Neural cell (in vitro differentiated cells): Measurements from ENCODE around the gene UBE2F.

Source experiments
- CTCF ChIP-seq: fragments of 450-650 bp; IDR thresholded peaks from 2 replicates; pipeline ENCODE4 v1.5.1; 2014; ENCODE audit warnings: antibody characterized with exemption, mild to moderate bottlenecking, moderate library complexity; ENCODE audit not compliant: poor library complexity, severe bottlenecking
- EP300 ChIP-seq: fragments of 450-650 bp; conservative IDR thresholded peaks from 2 replicates; pipeline ENCODE4 v1.6.1; 2014; ENCODE audit warnings: antibody characterized with exemption, mild to moderate bottlenecking, moderate library complexity; ENCODE audit not compliant: poor library complexity, severe bottlenecking
- POLR2AphosphoS5 ChIP-seq: IDR thresholded peaks from 2 replicates; pipeline ENCODE4 v1.6.1; 2012
- SMC3 ChIP-seq: fragments of 450-650 bp; conservative IDR thresholded peaks from 2 replicates; pipeline ENCODE4 v1.6.1; 2014; ENCODE audit warnings: antibody characterized with exemption, mild to moderate bottlenecking, moderate library complexity; ENCODE audit not compliant: poor library complexity
- TAF1 ChIP-seq: IDR thresholded peaks from 2 replicates; pipeline ENCODE4 v1.6.1; 2012; ENCODE audit warnings: low read depth

- TF ChIP-seq POLR2AphosphoS5 (no peak), SMC3 (no peak), EP300 (no peak), CTCF (no peak), TAF1 (no peak)
These were observed 4.8 kb downstream of the UBE2F start for GRCh38 chr2:237971661-237972060.
